HepG2 (cell line): ENCODE measurements around the gene SULT1C4. TPM values are rescaled to one million over a fixed set of nuclear protein-coding genes. Genes with fewer than 3 reads are reported as not detected.

ENCODE experiments used
- ARID5B ChIP-seq: IDR thresholded peaks from 2 replicates; pipeline ENCODE4 v1.4.0; 2020; ENCODE audit warnings: mild to moderate bottlenecking, missing genetic modification reagents
- BRF2 ChIP-seq: sonication (generic); formaldehyde crosslinking; IDR thresholded peaks from 2 replicates; pipeline ENCODE4 v1.8.1; 2022; ENCODE audit warnings: mild to moderate bottlenecking, missing genetic modification reagents
- CHCHD3 ChIP-seq: sonication (generic); formaldehyde crosslinking; IDR thresholded peaks from 2 replicates; pipeline ENCODE4 v1.8.0; 2022; ENCODE audit warnings: mild to moderate bottlenecking, missing genetic modification reagents, moderate library complexity
- EZH2 ChIP-seq: conservative IDR thresholded peaks from 2 replicates; pipeline ENCODE4 v1.6.1; 2012; ENCODE audit warnings: mild to moderate bottlenecking, low read depth, low read length, moderate library complexity
- PREB ChIP-seq: sonication (generic); formaldehyde crosslinking; IDR thresholded peaks from 2 replicates; pipeline ENCODE4 v1.4.0; 2020; ENCODE audit warnings: missing genetic modification reagents
- STAT5B ChIP-seq: sonication (generic); formaldehyde crosslinking; IDR thresholded peaks from 2 replicates; pipeline ENCODE4 v1.4.0; 2020; ENCODE audit warnings: missing genetic modification reagents
- TOE1 ChIP-seq: sonication (generic); formaldehyde crosslinking; IDR thresholded peaks from 2 replicates; pipeline ENCODE4 v1.4.0; 2020; ENCODE audit warnings: mild to moderate bottlenecking, missing genetic modification reagents
- UBTF ChIP-seq: sonication (generic); formaldehyde crosslinking; IDR thresholded peaks from 2 replicates; pipeline ENCODE4 v1.4.0; 2020; ENCODE audit warnings: mild to moderate bottlenecking, missing genetic modification reagents
- ZNF331 ChIP-seq: sonication (generic); formaldehyde crosslinking; IDR thresholded peaks from 2 replicates; pipeline ENCODE4 v1.4.0; 2020; ENCODE audit warnings: missing genetic modification reagents
- ZNF550 ChIP-seq: sonication (generic); formaldehyde crosslinking; IDR thresholded peaks from 2 replicates; pipeline ENCODE4 v1.4.0; 2020; ENCODE audit warnings: mild to moderate bottlenecking, missing genetic modification reagents, borderline replicate concordance
- ZNF597 ChIP-seq: sonication (generic); formaldehyde crosslinking; IDR thresholded peaks from 2 replicates; pipeline ENCODE4 v1.5.0; 2020; ENCODE audit warnings: missing genetic modification reagents
- ZNF776 ChIP-seq: sonication (generic); formaldehyde crosslinking; IDR thresholded peaks from 2 replicates; pipeline ENCODE4 v1.4.0; 2020; ENCODE audit warnings: mild to moderate bottlenecking, missing genetic modification reagents
- ZXDC ChIP-seq: sonication (generic); formaldehyde crosslinking; IDR thresholded peaks from 2 replicates; pipeline ENCODE4 v1.5.0; 2020; ENCODE audit warnings: mild to moderate bottlenecking, missing genetic modification reagents
- polyA plus RNA-seq, 8 experiments: library from polyadenylated mRNA; depleted of rRNA in 3 of 8; stranded (reverse) in 7 of 8; unstranded in 1 of 8; fragments of >200 nt; fragmentation: Illumina TruSeq in 4 of 8; extraction: Trizol in 4 of 8; gene quantifications; 2 replicates each; pipeline versions ENCODE4 v1.2.1 to v1.2.3, GENCODE V29; 2011 to 2016; ENCODE audit warnings: low read depth in 4 of 8, missing spikeins in 1 of 8, mixed read lengths in 1 of 8; ENCODE audit not compliant: insufficient read depth in 1 of 8
- total RNA-seq, 5 experiments: library from RNA; depleted of rRNA; stranded (reverse); fragments of >200 nt; fragmentation: Illumina TruSeq; extraction: Trizol; gene quantifications; 2 replicates each; pipeline ENCODE4 v1.2.3, GENCODE V29; 2016; ENCODE audit warnings: low read depth in 1 of 5

Gene SULT1C4
- total and polyA plus RNA-seq, 2 of the 13 experiments (the other 11 are each of a cell fraction or from before 2014, with no cell fraction given) = 1.3 to 8.6 TPM

GRCh38 chr2:108377815-108378630 is at the start of gene SULT1C4 (continued):
- TF ChIP-seq UBTF (peak; percentile 49), EZH2 (no peak), CHCHD3 (no peak), ZNF776 (CRISPR knock-in tag) (no peak), ZXDC (CRISPR knock-in tag) (no peak), ZNF550 (CRISPR knock-in tag) (no peak), STAT5B (CRISPR knock-in tag) (no peak), ARID5B (CRISPR knock-in tag) (no peak; the same call in 1 of the 2 replicates), ZNF597 (CRISPR knock-in tag) (no peak), ZNF331 (CRISPR knock-in tag) (0 out of 2 replicates have a peak, but pooled peaks have one; percentile 12), TOE1 (CRISPR knock-in tag) (no peak), BRF2 (CRISPR knock-in tag) (no peak), PREB (CRISPR knock-in tag) (no peak)
